WERI-Rb-1 (cell line): ENCODE measurements around the gene KCND3.

Source experiments
- DNase-seq: peaks from one replicate; pipeline ENCODE4 v3.0.0-alpha.2; 2020
- H3K27ac ChIP-seq: fragments of 250-450 bp; sonication (Bioruptor Pico); 2 replicates; pipeline ENCODE4 v1.5.1; 2020; ENCODE audit warnings: mild to moderate bottlenecking, moderate library complexity
- H3K27me3 ChIP-seq: fragments of 250-450 bp; sonication (Bioruptor Pico); 2 replicates; pipeline ENCODE4 v1.5.1; 2021; ENCODE audit warnings: mild to moderate bottlenecking, low read depth, moderate library complexity; ENCODE audit not compliant: insufficient read depth, severe bottlenecking
- H3K36me3 ChIP-seq: fragments of 250-450 bp; sonication (Bioruptor Pico); 2 replicates; pipeline ENCODE4 v1.5.1; 2020; ENCODE audit warnings: mild to moderate bottlenecking, moderate library complexity
- H3K4me3 ChIP-seq: 2 replicates; pipeline ENCODE4 v1.5.1; 2011; ENCODE audit warnings: low read depth, mild to moderate bottlenecking, control low read depth, low read length
- H3K9me3 ChIP-seq: fragments of 250-450 bp; sonication (Bioruptor Pico); 2 replicates; pipeline ENCODE4 v1.5.1; 2021; ENCODE audit warnings: mild to moderate bottlenecking, moderate library complexity; ENCODE audit not compliant: severe bottlenecking
- CTCF ChIP-seq: IDR thresholded peaks from 2 replicates; pipeline ENCODE4 v1.5.1; 2011; ENCODE audit warnings: low read depth, mild to moderate bottlenecking, control low read depth, inconsistent platforms, low read length

Gene KCND3

GRCh38 chr1:111968511-111968910, 21.0 kb downstream of the KCND3 start:
- Histone ChIP-seq H3K27me3 (peaks cover 8% of the 10 kb centered on the region), H3K9me3 (no peaks in the 10 kb centered on the region), H3K36me3 (no peaks in the 10 kb centered on the region), H3K4me3 (no peak overlapping the region), H3K27ac (no peak overlapping the region)
- DNase-seq = no peak
- no peak for TF ChIP-seq CTCF

DNA sequence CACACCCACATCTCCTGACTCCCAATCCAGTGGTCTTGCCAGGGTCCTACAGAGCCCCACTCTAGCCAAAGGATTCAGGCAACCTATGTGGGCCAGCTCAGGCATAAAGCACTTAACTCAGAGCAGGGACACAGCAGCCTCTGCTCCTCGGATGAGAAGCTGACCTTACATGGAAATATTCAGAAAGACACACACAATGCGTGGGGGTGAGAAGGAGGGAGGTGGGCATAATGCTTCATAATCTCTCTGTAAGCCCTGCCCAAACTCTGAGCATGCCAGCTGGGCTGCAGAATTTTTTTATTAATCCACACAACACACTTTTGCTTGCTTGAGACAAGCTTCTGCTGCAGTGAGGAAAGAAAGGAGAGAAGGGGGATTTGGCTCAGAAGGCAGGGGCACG, 21.6 kb downstream of the KCND3 start:
- no peaks in the 10 kb centered on the region for H3K36me3 ChIP-seq
- no peak for DNase-seq
- no peaks in the 10 kb centered on the region for H3K9me3 ChIP-seq
- H3K27me3 ChIP-seq = peaks cover 7% of the 10 kb centered on the region
- TF ChIP-seq CTCF = no peak
- no peak overlapping the region for H3K27ac ChIP-seq
- H3K4me3 ChIP-seq = no peak overlapping the region

DNA sequence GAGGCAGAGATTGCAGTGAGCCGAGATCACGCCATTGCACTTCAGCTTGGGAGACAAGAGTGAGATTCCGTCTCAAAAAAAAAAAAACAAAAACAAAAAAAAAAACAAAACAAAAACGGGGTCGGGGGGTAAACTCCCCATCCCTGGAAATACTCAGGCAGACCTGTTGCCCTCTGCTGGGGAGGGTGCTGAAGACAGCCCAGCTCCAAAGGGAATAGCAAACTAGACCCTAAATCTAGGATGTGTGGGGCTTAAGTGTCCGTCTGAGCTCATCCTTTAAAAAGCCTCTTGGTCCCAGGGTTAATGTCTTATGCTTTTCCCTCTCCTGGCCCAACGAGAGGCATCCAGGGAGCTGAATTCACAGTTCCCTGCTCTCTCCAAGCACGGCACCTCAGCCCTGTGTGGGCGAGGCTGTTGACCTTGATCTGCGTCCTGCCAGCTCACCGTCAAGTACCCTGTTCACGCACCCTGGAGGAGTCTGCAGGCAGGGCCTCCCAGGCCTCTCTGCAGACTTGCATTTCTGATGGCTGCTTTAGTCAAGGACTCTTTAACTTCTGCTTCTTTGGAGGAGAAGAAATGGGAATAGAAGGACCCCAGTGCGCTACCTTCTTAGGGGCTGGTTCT, 22.3 kb downstream of the KCND3 start:
- Histone ChIP-seq H3K4me3 (no peak overlapping the region), H3K36me3 (no peaks in the 10 kb centered on the region), H3K27me3 (peaks cover 7% of the 10 kb centered on the region), H3K9me3 (no peaks in the 10 kb centered on the region), H3K27ac (no peak overlapping the region)
- DNase-seq = no peak
- 0 out of 2 replicates have a peak, but pooled peaks have one; percentile 8 for TF ChIP-seq CTCF

DNA sequence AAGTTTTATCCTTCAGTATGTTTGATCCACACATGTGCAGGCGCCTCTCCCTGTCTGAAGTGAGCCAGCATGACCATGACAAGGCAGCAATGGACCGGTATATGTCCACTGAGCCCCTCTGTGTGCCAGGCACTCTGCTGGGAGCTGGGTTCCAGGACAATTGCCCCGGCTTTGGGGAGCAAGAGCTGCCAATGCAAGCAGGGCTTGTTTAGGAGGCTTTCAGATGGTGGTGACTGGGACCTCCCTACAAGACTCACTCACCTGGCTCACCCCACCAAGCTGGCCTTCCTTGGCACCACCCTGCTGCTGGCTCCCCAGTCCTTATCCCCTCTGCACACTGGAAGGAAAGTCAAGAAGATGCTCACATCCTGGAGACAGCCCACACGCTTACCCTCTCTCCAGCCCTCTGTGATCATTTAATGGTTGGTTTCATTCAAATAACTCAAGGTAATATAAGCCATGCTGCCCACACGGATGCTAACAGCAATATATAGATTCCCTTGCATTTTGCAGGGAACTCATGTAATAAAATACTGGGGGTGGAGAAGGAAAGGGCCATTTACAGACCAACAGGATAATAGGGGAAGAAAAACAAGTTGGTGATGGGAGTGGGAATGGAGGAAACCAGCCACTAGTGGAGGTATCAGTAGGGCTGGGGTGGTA, 23.6 kb downstream of the KCND3 start:
- Histone ChIP-seq H3K27ac (no peak overlapping the region), H3K27me3 (peaks cover 12% of the 10 kb centered on the region), H3K36me3 (no peaks in the 10 kb centered on the region), H3K9me3 (no peaks in the 10 kb centered on the region), H3K4me3 (no peak overlapping the region)
- no peak for TF ChIP-seq CTCF
- DNase-seq = no peak

DNA sequence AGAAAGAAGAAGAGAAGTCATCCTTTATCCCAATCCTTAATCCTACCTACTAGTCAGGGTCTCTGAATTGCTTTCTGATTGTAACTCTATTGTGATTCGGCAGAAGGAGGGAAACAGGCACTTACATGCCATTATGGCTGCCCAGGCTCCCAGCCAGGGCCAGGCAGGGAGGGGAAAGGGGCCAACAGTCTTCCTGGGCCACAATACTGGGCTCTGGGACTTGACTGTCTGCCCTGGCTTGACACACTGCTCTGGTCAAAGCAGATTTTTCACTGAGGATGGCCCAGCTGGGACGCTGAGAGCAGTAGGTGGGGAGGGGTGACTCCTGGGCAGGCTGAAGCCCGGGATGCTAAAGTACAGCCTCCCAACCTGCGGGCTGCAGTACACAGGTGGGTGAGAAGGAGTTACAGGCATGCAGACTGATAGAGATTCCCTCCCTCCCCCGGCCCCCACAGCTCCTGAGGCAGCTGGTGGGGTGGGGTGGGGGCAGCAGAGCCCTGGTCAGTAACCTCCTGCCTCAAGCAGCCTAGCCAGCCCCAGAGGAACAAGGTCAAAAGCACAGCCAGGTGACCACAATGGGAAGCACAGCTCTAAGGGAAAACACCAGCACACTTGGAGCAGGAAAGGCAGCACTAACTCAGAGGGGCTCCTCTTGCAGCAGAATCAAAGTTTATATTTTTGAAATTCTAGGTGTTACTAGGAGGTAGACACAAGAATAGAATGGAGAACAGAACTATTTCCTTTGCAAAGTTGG, 25.3 kb downstream of the KCND3 start:
- DNase-seq = no peak
- TF ChIP-seq CTCF = no peak

More for the DNA sequence above, 25.3 kb downstream of the KCND3 start:
- no peak overlapping the region for H3K27ac ChIP-seq
- no peaks in the 10 kb centered on the region for H3K9me3 ChIP-seq
- H3K4me3 ChIP-seq = no peak overlapping the region
- no peaks in the 10 kb centered on the region for H3K36me3 ChIP-seq
- peaks cover 12% of the 10 kb centered on the region for H3K27me3 ChIP-seq
